ENCODE data around the gene TWNK.

GRCh38 chr10:101040851-101041250 is 53.5 kb downstream of the TWNK start:
- no peak for TF ChIP-seq POLR2A (IDR thresholded peaks at IDR 0.05; ENCODE audit: low read depth, low read length)
- TF ChIP-seq TAF1 (IDR thresholded peaks at IDR 0.05; ENCODE audit: borderline replicate concordance, low read depth, low read length), result no peak

Measured in GM12892 (cell line).